ENCODE data around the gene BRCA1.

BRCA1 gene

DNA sequence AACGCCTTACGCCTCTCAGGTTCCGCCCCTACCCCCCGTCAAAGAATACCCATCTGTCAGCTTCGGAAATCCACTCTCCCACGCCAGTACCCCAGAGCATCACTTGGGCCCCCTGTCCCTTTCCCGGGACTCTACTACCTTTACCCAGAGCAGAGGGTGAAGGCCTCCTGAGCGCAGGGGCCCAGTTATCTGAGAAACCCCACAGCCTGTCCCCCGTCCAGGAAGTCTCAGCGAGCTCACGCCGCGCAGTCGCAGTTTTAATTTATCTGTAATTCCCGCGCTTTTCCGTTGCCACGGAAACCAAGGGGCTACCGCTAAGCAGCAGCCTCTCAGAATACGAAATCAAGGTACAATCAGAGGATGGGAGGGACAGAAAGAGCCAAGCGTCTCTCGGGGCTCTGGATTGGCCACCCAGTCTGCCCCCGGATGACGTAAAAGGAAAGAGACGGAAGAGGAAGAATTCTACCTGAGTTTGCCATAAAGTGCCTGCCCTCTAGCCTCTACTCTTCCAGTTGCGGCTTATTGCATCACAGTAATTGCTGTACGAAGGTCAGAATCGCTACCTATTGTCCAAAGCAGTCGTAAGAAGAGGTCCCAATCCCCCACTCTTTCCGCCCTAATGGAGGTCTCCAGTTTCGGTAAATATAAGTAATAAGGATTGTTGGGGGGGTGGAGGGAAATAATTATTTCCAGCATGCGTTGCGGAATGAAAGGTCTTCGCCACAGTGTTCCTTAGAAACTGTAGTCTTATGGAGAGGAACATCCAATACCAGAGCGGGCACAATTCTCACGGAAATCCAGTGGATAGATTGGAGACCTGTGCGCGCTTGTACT, at the start of gene BRCA1:
Gene BRCA1 (minus strand): TSS at position 232 of the 834 bp plus-strand sequence. CDS start 1,268 bp downstream, outside the sequence.
- Histone ChIP-seq H3K9me3 (ENCODE audit: control insufficient read depth, low read length) (no peaks in the 10 kb centered on the region), H3K4me1 (peaks cover 2% of the 10 kb centered on the region), H3K27ac (peak within 1 kb of the TSS; percentile 80), H2AFZ (peak within 1 kb of the TSS; percentile 84), H3K79me2 (peaks cover 3% of the 10 kb centered on the region), H3K4me2 (ENCODE audit: low read length) (peak within 1 kb of the TSS; percentile 86), H3K4me3 (ENCODE audit: low read depth, low read length) (peak within 1 kb of the TSS; percentile 98), H3K27me3 (ENCODE audit: control insufficient read depth, insufficient read depth, low read length) (no peaks in the 10 kb centered on the region), H3K36me3 (ENCODE audit: control insufficient read depth, insufficient read depth, low read length) (no peaks in the 10 kb centered on the region), H3K9ac (no peak within 1 kb of the TSS)
- TF ChIP-seq, protein P1, sequence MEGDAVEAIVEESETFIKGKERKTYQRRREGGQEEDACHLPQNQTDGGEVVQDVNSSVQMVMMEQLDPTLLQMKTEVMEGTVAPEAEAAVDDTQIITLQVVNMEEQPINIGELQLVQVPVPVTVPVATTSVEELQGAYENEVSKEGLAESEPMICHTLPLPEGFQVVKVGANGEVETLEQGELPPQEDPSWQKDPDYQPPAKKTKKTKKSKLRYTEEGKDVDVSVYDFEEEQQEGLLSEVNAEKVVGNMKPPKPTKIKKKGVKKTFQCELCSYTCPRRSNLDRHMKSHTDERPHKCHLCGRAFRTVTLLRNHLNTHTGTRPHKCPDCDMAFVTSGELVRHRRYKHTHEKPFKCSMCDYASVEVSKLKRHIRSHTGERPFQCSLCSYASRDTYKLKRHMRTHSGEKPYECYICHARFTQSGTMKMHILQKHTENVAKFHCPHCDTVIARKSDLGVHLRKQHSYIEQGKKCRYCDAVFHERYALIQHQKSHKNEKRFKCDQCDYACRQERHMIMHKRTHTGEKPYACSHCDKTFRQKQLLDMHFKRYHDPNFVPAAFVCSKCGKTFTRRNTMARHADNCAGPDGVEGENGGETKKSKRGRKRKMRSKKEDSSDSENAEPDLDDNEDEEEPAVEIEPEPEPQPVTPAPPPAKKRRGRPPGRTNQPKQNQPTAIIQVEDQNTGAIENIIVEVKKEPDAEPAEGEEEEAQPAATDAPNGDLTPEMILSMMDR (IDR thresholded peaks at IDR 0.05): no peak

DNA sequence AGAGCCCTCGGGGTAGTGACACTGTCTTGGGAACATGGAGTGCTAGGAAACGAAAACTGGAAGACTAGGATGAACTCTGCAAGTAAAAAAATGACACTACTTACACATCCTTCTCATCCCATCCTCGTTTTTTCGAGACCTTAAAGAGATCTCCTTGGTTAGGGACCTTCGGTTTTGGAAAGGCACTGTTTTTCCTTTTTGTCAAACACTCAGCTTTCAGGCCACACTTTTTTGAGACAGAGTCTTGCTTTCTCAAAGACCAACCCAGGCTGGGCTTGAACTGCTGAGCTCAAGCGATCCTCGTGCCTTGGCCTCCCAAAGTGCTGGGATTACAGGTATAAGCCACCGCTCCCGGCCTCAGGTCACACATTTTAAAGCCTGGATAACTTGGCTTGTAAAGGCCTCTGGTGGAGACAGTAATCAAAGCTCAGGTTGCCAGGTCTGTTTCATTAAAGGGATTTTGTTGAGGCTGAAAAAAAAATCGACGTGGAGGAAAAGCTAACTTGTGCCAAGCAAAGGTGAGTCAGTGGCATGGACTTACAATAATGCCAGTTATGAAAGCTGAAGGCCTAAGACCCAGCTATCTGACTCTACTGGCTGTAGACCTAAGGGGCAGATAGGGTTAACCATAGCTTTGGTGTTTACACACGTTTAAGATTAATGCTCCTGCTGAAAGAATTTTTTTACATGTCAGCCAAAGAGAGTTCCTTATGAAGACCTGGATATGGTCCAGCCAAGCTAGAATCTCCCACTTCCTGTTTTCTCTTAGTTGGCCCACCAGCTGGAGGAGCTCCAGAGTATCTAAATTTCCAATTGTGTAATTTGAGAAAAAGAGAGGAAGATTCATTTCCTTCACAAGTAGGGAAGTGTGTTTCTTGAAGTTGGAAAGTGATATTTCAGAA, 46.7 kb upstream of the BRCA1 start:
- TF ChIP-seq, protein P1 (IDR thresholded peaks at IDR 0.05): peak; percentile 29
- peaks cover 19% of the 10 kb centered on the region for H3K4me1 ChIP-seq

DNA sequence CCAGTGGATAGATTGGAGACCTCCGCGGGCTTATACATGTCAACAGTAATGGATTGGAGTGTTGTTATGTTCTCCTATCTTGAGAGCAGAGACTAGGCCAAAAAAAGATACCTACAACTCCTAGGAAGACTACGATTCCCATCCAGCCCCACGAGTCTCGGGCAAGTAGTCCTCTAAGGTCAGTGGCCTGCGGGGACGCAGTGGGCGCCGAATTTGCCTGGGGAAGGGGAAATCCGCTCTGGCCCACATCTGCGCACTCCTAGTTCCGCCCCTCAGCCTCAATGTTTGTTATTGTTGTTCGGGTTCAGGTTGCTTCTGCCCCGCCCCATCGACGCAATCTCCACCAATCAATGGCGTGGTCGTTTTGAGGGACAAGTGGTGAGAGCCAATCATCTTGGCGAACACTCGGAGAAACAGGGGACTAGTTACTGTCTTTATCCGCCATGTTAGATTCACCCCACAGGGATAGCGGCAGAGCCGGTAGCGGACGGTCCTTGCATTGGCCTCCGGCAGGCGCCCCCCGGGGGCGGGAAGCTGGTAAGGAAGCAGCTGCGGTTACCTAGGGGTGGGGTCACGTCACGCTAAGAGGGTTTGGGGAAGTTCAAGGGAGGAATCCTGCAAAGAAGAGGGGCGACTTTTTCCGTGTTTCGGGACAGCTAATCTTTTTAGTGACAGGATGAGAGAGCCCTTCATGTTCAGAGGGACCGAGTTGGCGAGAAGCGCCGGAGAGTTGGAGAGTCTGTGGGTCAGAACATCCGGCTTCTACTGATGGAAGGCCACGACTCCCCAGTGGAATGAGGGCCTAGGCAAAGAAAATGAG, 45.8 kb upstream of the BRCA1 start, which contains the start of gene NBR1:
Gene NBR1 (plus strand): TSS at position 449 of the 820 bp plus-strand sequence. CDS start 4,586 bp downstream, outside the sequence.
- Histone ChIP-seq H3K27me3 (ENCODE audit: control insufficient read depth, insufficient read depth, low read length) (no peaks in the 10 kb centered on the region), H3K4me3 (ENCODE audit: low read depth, low read length) (peak within 1 kb of the TSS; percentile 94), H3K27ac (peak within 1 kb of the TSS; percentile 87), H3K9me3 (ENCODE audit: control insufficient read depth, low read length) (no peaks in the 10 kb centered on the region), H3K4me1 (peaks cover 17% of the 10 kb centered on the region), H3K36me3 (ENCODE audit: control insufficient read depth, insufficient read depth, low read length) (no peaks in the 10 kb centered on the region), H2AFZ (peak within 1 kb of the TSS; percentile 65), H3K9ac (peak within 1 kb of the TSS; percentile 30), H3K4me2 (ENCODE audit: low read length) (peak within 1 kb of the TSS; percentile 93), H3K79me2 (peaks cover 25% of the 10 kb centered on the region)
- TF ChIP-seq, protein P1 (IDR thresholded peaks at IDR 0.05): peak; percentile 29

More for the DNA sequence above, 46.7 kb upstream of the BRCA1 start:
- Histone ChIP-seq H3K27ac (peak overlapping the region; percentile 87), H3K9me3 (ENCODE audit: control insufficient read depth, low read length) (no peaks in the 10 kb centered on the region), H2AFZ (peak overlapping the region; percentile 65), H3K79me2 (peaks cover 27% of the 10 kb centered on the region), H3K4me2 (ENCODE audit: low read length) (peak overlapping the region; percentile 93), H3K4me3 (ENCODE audit: low read depth, low read length) (peak overlapping the region; percentile 94), H3K9ac (peak overlapping the region; percentile 16), H3K36me3 (ENCODE audit: control insufficient read depth, insufficient read depth, low read length) (no peaks in the 10 kb centered on the region), H3K27me3 (ENCODE audit: control insufficient read depth, insufficient read depth, low read length) (no peaks in the 10 kb centered on the region)

DNA sequence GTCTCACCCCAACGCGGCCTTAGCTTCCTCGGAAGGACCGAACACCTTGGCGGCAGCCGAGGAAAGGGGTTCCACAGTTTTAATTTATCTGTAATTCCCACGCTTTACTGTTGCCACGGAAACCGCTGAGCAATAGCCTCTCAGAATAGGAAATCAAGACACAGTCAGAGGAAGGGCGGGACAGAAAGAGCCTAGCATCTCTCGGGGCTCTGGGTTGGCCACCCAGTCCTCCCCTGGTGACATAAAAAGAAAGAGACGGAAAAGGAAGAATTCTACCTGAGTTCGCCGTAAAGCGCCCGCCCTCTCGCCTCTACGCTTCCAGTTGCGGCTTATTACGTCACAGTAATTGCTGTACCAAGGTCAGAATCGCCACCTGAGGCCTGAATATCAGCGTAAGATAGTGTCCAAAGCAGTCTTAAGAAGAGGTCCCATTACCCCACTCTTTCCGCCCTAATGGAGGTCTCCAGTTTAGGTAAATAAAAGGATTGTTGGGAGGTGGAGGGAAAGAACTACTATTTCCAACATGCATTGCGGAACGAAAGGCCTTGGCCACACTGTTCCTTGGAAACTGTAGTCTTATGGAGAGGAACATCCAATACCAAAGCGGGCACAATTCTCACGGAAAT, 45.1 kb upstream of the BRCA1 start:
- Histone ChIP-seq H3K36me3 (ENCODE audit: control insufficient read depth, insufficient read depth, low read length) (no peaks in the 10 kb centered on the region), H3K9me3 (ENCODE audit: control insufficient read depth, low read length) (no peaks in the 10 kb centered on the region), H3K27ac (peak overlapping the region; percentile 87), H2AFZ (peak overlapping the region; percentile 65), H3K79me2 (peaks cover 23% of the 10 kb centered on the region), H3K27me3 (ENCODE audit: control insufficient read depth, insufficient read depth, low read length) (no peaks in the 10 kb centered on the region), H3K9ac (peak overlapping the region; percentile 30), H3K4me1 (peaks cover 11% of the 10 kb centered on the region), H3K4me2 (ENCODE audit: low read length) (peak overlapping the region; percentile 93), H3K4me3 (ENCODE audit: low read depth, low read length) (peak overlapping the region; percentile 94)
- TF ChIP-seq, protein P1 (IDR thresholded peaks at IDR 0.05): no peak
